Raji (cell line): ENCODE data around the gene PHF21B.

ENCODE experiments used
- POLR2A ChIP-seq: IDR thresholded peaks from 2 replicates; pipeline ENCODE4 v1.6.1; 2011; ENCODE audit warnings: low read depth, low read length, control low read depth; ENCODE audit not compliant: insufficient read depth

PHF21B gene

DNA sequence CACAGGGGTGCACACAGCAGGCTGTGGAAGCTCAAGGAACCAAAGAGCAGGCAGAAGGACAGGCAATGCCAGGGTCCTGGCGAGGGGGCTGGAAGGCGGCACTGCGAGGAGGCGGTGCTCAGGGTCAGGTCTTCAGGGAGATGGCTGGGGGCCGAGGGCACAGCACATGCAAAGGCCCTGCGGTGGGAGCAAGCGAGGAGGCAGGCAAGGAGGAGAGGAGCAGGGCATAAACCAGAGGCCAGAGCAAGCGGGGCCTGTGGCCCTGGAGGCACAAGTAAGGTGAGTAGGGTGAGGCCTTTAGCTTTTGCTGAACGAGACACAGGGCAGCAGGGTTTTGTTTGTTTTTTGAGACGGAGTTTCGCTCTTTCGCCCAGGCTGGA lies 130.5 kb downstream of the PHF21B start:
- TF ChIP-seq POLR2A = no peak

DNA sequence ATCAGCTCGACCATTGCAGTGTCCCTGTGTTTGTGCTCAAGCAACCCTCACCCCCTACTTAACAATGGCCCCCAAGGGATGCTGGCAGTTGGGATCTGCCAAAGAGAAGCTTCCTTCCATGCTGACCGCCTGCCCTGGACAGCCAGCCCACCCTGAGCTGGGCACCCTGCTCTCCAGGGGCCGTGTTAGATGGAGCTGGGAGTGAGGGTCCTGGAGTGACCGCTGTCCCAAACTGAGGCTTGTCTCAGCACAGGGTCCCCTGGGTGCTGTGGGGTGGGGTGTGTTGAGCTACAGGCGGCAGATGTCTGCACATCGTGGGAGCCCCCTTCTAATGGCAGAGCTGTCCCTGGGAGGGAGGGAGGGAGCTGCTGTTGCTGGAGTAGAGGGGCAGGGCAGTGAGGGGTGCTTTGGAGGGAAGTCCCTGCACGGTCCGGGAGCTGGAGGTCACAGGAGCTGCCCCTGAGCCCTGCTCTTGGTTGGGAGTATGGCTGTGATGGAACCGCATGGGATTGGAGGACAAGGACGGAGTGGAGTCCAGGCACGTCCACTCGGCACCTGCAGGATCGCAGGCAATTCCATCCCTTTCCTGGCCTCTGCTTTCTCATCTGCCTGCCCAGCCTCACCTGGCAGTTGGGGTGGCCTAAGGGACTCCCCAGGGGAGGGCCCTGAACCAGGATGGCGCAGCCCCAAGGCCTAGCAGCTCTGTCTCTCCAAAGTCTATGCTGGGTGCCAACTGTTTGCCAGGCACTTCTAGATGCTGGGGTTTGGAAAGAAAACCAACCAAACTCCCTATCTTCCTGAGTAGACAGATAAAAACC lies 131.1 kb downstream of the PHF21B start:
- TF ChIP-seq POLR2A = no peak

- TF ChIP-seq POLR2A = no peak
Observed at GRCh38 chr22:44876921-44877320, 132.9 kb downstream of the PHF21B start.

- no peak for TF ChIP-seq POLR2A
Observed at GRCh38 chr22:44871782-44872181, 138.0 kb downstream of the PHF21B start.

- TF ChIP-seq POLR2A = no peak
Observed at GRCh38 chr22:44870021-44870420, 139.8 kb downstream of the PHF21B start.

DNA sequence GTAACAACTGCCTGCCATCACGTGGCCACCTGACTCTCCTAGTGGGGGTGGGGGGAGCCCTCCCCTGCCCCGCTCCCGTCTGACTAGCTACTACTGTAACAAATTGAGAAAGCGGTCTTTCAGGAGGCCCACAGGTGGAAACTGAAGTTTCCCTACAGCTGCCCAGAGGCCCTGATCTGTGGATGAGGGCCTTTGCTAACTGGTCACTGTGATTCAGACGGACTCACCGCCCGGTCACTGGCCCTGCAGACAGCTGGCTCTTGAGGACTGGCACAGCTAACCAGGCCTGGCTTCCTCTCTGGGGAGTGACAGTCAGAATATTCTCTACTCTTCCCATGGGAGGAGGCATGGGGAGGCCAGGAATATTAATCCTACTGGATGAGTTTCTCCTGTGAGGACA lies 140.6 kb downstream of the PHF21B start:
- no peak for TF ChIP-seq POLR2A

- TF ChIP-seq POLR2A = no peak
Observed at GRCh38 chr22:44865193-44866057, 144.4 kb downstream of the PHF21B start.

- TF ChIP-seq POLR2A = no peak
Observed at GRCh38 chr22:44862981-44863860, 146.6 kb downstream of the PHF21B start.

DNA sequence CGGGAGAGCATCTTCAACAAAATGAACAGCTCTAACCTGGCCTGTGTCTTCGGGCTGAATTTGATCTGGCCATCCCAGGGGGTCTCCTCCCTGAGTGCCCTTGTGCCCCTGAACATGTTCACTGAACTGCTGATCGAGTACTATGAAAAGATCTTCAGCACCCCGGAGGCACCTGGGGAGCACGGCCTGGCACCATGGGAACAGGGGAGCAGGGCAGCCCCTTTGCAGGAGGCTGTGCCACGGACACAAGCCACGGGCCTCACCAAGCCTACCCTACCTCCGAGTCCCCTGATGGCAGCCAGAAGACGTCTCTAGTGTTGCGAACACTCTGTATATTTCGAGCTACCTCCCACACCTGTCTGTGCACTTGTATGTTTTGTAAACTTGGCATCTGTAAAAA lies 147.5 kb downstream of the PHF21B start:
- no peak for TF ChIP-seq POLR2A

DNA sequence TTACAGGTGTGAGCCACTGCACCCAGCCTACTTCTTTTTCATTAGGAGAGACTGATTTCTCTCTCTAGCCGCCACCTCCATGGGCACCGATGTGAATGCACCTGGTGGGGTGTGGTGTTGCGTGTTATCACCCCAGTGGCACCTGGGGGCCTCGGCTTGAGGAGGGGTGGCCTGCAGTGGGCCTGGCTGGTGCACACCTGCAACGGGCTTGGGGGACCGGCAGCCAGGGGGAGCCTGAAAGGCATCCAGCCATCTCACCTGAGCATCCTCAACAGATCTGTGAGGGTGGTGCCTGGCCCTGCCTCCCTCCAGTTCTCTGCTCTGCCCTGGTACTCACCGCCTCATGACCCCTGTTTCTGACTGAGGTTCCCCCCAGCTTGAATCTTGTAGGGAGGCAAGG lies 148.6 kb downstream of the PHF21B start:
- TF ChIP-seq POLR2A = no peak

GRCh38 chr22:44860311-44860710 lies 149.5 kb downstream of the PHF21B start:
- no peak for TF ChIP-seq POLR2A

DNA sequence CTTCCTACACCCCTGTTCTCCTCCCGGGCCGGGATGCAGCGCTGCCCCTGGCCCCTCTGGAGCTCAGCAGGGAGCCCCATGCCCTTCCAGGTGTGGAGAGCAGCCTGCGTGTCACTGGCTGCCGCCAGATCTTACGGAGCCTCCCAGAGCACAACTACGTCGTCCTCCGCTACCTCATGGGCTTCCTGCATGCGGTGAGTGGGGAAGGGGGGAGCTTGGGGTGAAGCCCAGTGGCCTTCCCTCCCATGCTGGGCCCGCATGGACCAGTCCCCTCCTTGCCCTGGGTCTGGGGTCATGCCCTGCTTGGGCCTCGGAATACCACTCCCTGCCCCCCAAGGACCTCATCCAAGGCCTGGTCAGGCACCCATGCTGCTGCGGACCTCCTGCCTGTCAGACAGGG lies 150.2 kb downstream of the PHF21B start:
- TF ChIP-seq POLR2A = no peak

DNA sequence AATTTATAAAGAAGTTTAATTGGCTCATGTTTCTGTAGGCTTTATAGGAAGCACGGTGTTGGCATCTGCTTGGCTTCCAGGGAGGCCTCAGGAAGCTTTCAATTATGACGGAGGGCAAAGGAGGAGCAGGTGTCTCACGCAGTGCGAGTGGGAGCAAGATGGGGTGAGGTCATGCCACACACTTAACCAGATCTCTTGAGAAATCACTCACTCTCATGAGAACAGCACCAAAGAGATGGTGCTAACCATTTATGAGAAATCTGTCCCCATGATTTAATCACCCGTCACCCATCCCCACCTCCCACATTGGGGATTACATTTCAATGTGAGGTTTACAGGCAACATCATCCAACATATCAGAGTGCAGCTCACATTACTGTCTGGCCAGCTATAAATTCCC lies 153.9 kb downstream of the PHF21B start:
- TF ChIP-seq POLR2A = no peak

DNA sequence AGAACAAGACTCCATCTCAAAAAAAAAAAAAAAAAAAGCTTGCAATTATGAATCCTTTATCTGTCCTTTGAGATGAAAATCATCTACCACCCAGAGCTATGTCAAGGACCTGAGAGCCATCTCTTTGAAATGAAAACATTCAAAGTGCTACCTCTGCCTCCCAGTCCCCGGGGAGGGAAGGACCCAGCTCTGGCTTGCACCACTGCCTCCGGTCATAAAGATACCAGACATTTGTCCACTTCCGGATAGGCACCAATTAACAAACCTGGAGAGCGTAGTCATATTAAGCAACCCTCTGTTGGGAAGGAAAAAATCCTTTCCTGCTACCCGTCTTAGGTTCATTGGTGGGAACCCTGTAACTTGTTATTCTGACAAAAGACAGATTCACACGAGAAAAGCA lies 158.9 kb downstream of the PHF21B start:
- TF ChIP-seq POLR2A = no peak

DNA sequence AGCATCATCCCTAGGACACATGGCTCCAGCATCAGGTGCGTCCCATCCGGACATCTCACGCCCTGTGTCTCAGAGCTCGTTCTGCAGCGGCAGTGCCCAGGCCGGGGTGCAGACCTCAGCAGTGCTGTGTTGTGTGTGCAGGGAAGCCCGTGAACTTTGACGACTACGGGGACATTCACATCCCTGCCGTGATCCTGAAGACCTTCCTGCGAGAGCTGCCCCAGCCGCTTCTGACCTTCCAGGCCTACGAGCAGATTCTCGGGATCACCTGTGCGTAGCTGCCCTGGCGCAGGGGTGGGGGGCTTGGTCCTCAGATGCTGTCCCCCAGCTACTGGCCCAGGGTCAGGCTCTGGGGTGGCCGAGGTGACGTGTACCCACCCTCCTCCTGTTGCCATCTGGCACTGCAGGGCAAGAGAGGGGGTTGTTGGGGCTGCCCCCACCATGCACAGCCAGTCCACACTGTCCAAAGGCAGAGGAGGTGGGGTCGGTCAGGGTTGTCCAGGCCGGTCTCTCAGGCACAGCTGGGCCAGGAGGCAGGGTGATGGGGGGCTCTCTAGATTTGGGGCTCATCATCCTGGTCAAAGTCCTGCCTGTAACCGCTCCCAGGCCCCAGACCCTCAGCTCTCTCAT lies 160.9 kb downstream of the PHF21B start:
- no peak for TF ChIP-seq POLR2A
